Breast epithelium (tissue), 3 donors: ENCODE measurements around the gene MOB1A.

Experiments used
- POLR2A ChIP-seq: fragments of 450-650 bp; IDR thresholded peaks from one replicate; pipeline ENCODE4 v1.6.1; 2016; ENCODE audit warnings: antibody characterized with exemption, mild to moderate bottlenecking, moderate library complexity
- TF ChIP-seq, protein P1 (sequence below), 3 donors: fragments of 450-650 bp; IDR thresholded peaks; one replicate each; pipeline ENCODE4 v1.5.1; 2016 to 2017; ENCODE audit warnings: antibody characterized with exemption in 3 of 3, mild to moderate bottlenecking in 3 of 3, moderate library complexity in 3 of 3

DNA sequence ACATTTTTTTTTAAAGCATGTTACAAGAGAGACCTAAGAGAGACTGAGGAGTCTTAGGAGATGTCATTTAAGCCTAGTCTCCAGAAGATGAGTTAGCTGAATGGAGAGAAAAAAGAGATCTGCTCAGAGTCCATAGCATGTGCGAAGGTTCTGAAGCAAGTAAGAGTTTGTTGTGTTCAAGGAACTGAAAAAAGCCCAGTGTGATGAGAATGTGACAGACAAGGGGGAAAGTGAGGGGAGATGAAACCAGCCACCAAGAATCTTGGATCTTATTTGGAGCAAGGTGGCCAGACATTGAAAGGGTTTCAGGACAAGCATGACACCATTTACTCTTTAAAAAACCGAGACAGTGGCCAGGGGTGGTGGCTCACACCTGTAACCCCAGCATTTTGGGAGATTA is 5.2 kb upstream of the MOB1A start:
- TF ChIP-seq, protein P1, sequence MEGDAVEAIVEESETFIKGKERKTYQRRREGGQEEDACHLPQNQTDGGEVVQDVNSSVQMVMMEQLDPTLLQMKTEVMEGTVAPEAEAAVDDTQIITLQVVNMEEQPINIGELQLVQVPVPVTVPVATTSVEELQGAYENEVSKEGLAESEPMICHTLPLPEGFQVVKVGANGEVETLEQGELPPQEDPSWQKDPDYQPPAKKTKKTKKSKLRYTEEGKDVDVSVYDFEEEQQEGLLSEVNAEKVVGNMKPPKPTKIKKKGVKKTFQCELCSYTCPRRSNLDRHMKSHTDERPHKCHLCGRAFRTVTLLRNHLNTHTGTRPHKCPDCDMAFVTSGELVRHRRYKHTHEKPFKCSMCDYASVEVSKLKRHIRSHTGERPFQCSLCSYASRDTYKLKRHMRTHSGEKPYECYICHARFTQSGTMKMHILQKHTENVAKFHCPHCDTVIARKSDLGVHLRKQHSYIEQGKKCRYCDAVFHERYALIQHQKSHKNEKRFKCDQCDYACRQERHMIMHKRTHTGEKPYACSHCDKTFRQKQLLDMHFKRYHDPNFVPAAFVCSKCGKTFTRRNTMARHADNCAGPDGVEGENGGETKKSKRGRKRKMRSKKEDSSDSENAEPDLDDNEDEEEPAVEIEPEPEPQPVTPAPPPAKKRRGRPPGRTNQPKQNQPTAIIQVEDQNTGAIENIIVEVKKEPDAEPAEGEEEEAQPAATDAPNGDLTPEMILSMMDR (IDR thresholded peaks at IDR 0.05) = no peak
- no peak for TF ChIP-seq POLR2A
